ENCODE measurements around the gene NKD2. TPM values are rescaled to one million over a fixed set of nuclear protein-coding genes. Genes with fewer than 3 reads are reported as not detected.

Gene NKD2
- total RNA-seq (2014; rRNA removed; shearing (Covaris generic)), result 0.37 TPM in 1 of 2 replicates, not detected in the other

- Histone ChIP-seq H3K4me1 (replicated peaks) (peaks cover 23% of the 10 kb centered on the region), H3K27me3 (replicated peaks) (peaks cover 71% of the 10 kb centered on the region), H3K36me3 (no peaks in the 10 kb centered on the region), H3K9me3 (replicated peaks) (peaks cover 6% of the 10 kb centered on the region), H3K27ac (no peak within 1 kb of the TSS), H3K4me3 (no peak within 1 kb of the TSS)
- DNase-seq (ENCODE audit: low read depth in 1 of 2, low spot score in 2 of 2), result peak in 1 of 2 experiments; percentile 63
Observed at GRCh38 chr5:1008451-1009358, at the start of gene NKD2. Gene NKD2, plus strand, starts transcription at chr5:1008802. Its CDS starts 256 bp downstream, at chr5:1009058.

- peaks cover 9% of the 10 kb centered on the region; the same call in 1 of the 2 replicates for H3K27me3 ChIP-seq (replicated peaks)
- H3K9me3 ChIP-seq (replicated peaks), result no peaks in the 10 kb centered on the region; the same call in 1 of the 2 replicates
- H3K4me1 ChIP-seq (replicated peaks), result peaks cover 39% of the 10 kb centered on the region
- H3K27ac ChIP-seq, result no peak overlapping the region
- H3K36me3 ChIP-seq, result no peaks in the 10 kb centered on the region
- DNase-seq (ENCODE audit: low read depth in 1 of 2, low spot score in 2 of 2), result peak in 1 of 2 experiments; percentile 53
- no peak overlapping the region for H3K4me3 ChIP-seq
Observed at GRCh38 chr5:959581-960531, 48.7 kb upstream of the NKD2 start.

- Histone ChIP-seq H3K4me3 (no peak overlapping the region), H3K36me3 (no peaks in the 10 kb centered on the region), H3K27me3 (replicated peaks) (peaks cover 15% of the 10 kb centered on the region; the same call in 1 of the 2 replicates), H3K27ac (no peak overlapping the region), H3K9me3 (replicated peaks) (no peaks in the 10 kb centered on the region; the same call in 1 of the 2 replicates), H3K4me1 (replicated peaks) (peaks cover 39% of the 10 kb centered on the region)
- DNase-seq (ENCODE audit: low read depth in 1 of 2, low spot score in 2 of 2), result peak in 1 of 2 experiments; percentile 49
Observed at GRCh38 chr5:960551-960950, 48.1 kb upstream of the NKD2 start.

GRCh38 chr5:961002-961710 is 47.4 kb upstream of the NKD2 start:
- H3K27me3 ChIP-seq (replicated peaks), result peaks cover 22% of the 10 kb centered on the region
- H3K36me3 ChIP-seq, result no peaks in the 10 kb centered on the region
- DNase-seq (ENCODE audit: low read depth in 1 of 2, low spot score in 2 of 2), result peak in 1 of 2 experiments; percentile 54
- H3K9me3 ChIP-seq (replicated peaks), result no peaks in the 10 kb centered on the region; the same call in 1 of the 2 replicates
- no peak overlapping the region for H3K27ac ChIP-seq
- peaks cover 33% of the 10 kb centered on the region for H3K4me1 ChIP-seq (replicated peaks)
- no peak overlapping the region for H3K4me3 ChIP-seq

GRCh38 chr5:961711-962240 is 46.8 kb upstream of the NKD2 start:
- H3K27me3 ChIP-seq (replicated peaks), result peaks cover 28% of the 10 kb centered on the region
- H3K9me3 ChIP-seq (replicated peaks), result no peaks in the 10 kb centered on the region; the same call in 1 of the 2 replicates
- H3K27ac ChIP-seq, result no peak overlapping the region
- H3K4me1 ChIP-seq (replicated peaks), result peaks cover 26% of the 10 kb centered on the region
- H3K4me3 ChIP-seq, result no peak overlapping the region
- H3K36me3 ChIP-seq, result no peaks in the 10 kb centered on the region
- peak in 1 of 2 experiments; percentile 50 for DNase-seq (ENCODE audit: low read depth in 1 of 2, low spot score in 2 of 2)

- Histone ChIP-seq H3K4me1 (replicated peaks) (peaks cover 20% of the 10 kb centered on the region), H3K4me3 (no peak overlapping the region), H3K27me3 (replicated peaks) (peaks cover 34% of the 10 kb centered on the region), H3K27ac (no peak overlapping the region), H3K9me3 (replicated peaks) (no peaks in the 10 kb centered on the region; the same call in 1 of the 2 replicates), H3K36me3 (no peaks in the 10 kb centered on the region)
- DNase-seq (ENCODE audit: low read depth in 1 of 2, low spot score in 2 of 2), result peak in 1 of 2 experiments; percentile 49
Observed at GRCh38 chr5:962386-962785, 46.2 kb upstream of the NKD2 start.

GRCh38 chr5:962801-963200 is 45.8 kb upstream of the NKD2 start:
- Histone ChIP-seq H3K9me3 (replicated peaks) (no peaks in the 10 kb centered on the region; the same call in 1 of the 2 replicates), H3K36me3 (no peaks in the 10 kb centered on the region), H3K27me3 (replicated peaks) (peaks cover 38% of the 10 kb centered on the region), H3K27ac (no peak overlapping the region), H3K4me3 (no peak overlapping the region), H3K4me1 (replicated peaks) (peaks cover 16% of the 10 kb centered on the region)
- DNase-seq (ENCODE audit: low read depth in 1 of 2, low spot score in 2 of 2), result no peak

- Histone ChIP-seq H3K4me3 (no peak overlapping the region), H3K27me3 (replicated peaks) (peaks cover 43% of the 10 kb centered on the region), H3K27ac (no peak overlapping the region), H3K9me3 (replicated peaks) (no peaks in the 10 kb centered on the region; the same call in 1 of the 2 replicates), H3K36me3 (no peaks in the 10 kb centered on the region), H3K4me1 (replicated peaks) (peaks cover 11% of the 10 kb centered on the region)
- DNase-seq (ENCODE audit: low read depth in 1 of 2, low spot score in 2 of 2), result no peak
Observed at GRCh38 chr5:963310-963672, 45.3 kb upstream of the NKD2 start.

GRCh38 chr5:963673-964531 is 44.7 kb upstream of the NKD2 start:
- peaks cover 49% of the 10 kb centered on the region for H3K27me3 ChIP-seq (replicated peaks)
- no peak overlapping the region for H3K27ac ChIP-seq
- peak in 1 of 2 experiments; percentile 51 for DNase-seq (ENCODE audit: low read depth in 1 of 2, low spot score in 2 of 2)

GRCh38 chr5:964821-965220 is 43.8 kb upstream of the NKD2 start:
- no peak overlapping the region for H3K27ac ChIP-seq
- peaks cover 58% of the 10 kb centered on the region for H3K27me3 ChIP-seq (replicated peaks)
- no peak for DNase-seq (ENCODE audit: low read depth in 1 of 2, low spot score in 2 of 2)

More at GRCh38 chr5:963673-964531, 44.7 kb upstream of the NKD2 start:
- peaks cover 5% of the 10 kb centered on the region for H3K4me1 ChIP-seq (replicated peaks)
- H3K4me3 ChIP-seq, result no peak overlapping the region
- H3K36me3 ChIP-seq, result no peaks in the 10 kb centered on the region
- H3K9me3 ChIP-seq (replicated peaks), result no peaks in the 10 kb centered on the region; the same call in 1 of the 2 replicates

GRCh38 chr5:965604-966344 is 42.8 kb upstream of the NKD2 start:
- H3K27me3 ChIP-seq (replicated peaks), result peaks cover 68% of the 10 kb centered on the region
- no peak overlapping the region for H3K4me3 ChIP-seq
- no peaks in the 10 kb centered on the region for H3K36me3 ChIP-seq
- no peaks in the 10 kb centered on the region for H3K9me3 ChIP-seq (replicated peaks)
- no peak overlapping the region for H3K27ac ChIP-seq
- DNase-seq (ENCODE audit: low read depth in 1 of 2, low spot score in 2 of 2), result peak in 1 of 2 experiments; percentile 49
- H3K4me1 ChIP-seq (replicated peaks), result no peaks in the 10 kb centered on the region

More at GRCh38 chr5:964821-965220, 43.8 kb upstream of the NKD2 start:
- H3K36me3 ChIP-seq, result no peaks in the 10 kb centered on the region
- H3K4me1 ChIP-seq (replicated peaks), result no peaks in the 10 kb centered on the region
- H3K4me3 ChIP-seq, result no peak overlapping the region
- no peaks in the 10 kb centered on the region for H3K9me3 ChIP-seq (replicated peaks)

Data from SJSA1 (cell line).